GM19468 (cell line): ENCODE measurements around the gene RPS18.
"Not testable (repeated sequence)": the region's sequence is repeated elsewhere in the genome, so short reads cannot be mapped to it uniquely, and the experiment has no call there.

Source experiments
- ATAC-seq: cut with Tn5 transposase; IDR thresholded peaks from one replicate; pipeline ENCODE4 v1.9.1; 2021; ENCODE audit warnings: mild to moderate bottlenecking, moderate library complexity, moderate number of reproducible peaks; ENCODE audit not compliant: unreplicated experiment; ENCODE audit errors: extremely low read depth

RPS18 gene

DNA sequence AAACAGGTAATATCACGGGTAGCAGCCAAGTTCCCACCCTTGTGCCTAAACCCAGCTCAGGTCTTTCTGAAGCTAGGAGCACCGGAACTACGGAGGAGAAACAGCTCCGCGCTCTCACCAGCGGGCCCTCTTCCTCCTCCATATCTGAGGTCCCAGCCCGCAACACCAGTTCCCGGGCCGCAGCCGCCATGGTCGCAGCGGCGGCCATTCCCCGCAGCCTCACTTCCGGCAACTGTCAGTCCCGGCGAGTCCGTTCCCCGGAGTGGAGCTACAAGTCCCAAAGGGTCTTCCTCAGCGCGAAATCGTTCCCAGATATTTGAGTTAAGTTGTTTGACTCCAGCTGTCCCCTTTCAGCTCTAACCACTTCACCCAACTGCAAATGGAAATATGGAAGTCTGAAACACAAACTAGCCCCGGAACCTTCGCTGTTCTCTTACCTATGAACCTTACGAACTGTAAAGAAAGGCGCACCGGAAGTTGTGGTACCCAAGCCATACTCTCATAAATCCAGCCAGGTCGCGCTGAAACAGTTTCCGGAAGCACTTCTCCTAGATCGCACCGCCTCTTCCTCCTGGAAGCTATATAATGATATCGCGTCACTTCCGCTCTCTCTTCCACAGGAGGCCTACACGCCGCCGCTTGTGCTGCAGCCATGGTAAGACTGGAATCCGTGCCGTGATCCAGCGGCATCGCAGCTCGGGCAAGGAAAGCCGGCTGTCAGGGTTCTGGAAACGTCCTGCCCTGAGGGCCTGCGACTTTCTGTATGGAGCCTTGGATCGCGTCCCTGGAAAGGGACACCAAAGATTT, at the start of gene RPS18, which contains the start of gene VPS52:
RPS18 (plus strand) TSS at position 608 of the 807 bp plus-strand sequence; CDS start at position 653, 45 bp downstream.
VPS52 (minus strand) TSS at position 409 of the 807 bp plus-strand sequence; CDS start at position 208, 201 bp downstream.
- peak; percentile 33 for ATAC-seq

DNA sequence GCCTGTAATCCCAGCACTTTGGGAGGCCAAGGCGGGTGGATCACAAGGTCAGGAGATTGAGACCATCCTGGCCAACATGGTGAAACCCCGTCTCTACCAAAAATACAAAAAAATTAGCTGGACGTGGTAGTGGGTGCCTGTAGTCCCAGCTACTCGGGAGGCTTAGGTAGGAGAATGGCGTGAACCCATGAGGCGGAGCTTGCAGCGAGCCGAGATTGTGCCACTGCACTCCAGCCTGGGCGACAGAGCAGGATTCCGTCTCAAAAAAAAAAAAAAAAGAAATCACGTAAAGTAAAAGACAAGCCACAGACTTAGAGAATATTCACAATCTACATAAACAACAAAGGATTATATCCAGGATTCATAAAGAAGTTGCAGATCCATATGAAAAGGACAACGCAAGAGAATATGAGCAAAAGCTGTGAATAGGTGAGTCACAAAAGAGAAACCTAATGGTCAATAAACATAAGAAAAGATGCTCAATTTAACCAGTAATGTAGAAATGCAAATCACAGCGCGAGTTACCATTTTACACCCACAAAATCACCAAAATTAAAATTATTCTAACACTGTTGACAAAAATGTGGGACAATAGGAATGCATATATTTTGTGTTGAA, 45.3 kb upstream of the RPS18 start:
- ATAC-seq = not testable (repeated sequence)

DNA sequence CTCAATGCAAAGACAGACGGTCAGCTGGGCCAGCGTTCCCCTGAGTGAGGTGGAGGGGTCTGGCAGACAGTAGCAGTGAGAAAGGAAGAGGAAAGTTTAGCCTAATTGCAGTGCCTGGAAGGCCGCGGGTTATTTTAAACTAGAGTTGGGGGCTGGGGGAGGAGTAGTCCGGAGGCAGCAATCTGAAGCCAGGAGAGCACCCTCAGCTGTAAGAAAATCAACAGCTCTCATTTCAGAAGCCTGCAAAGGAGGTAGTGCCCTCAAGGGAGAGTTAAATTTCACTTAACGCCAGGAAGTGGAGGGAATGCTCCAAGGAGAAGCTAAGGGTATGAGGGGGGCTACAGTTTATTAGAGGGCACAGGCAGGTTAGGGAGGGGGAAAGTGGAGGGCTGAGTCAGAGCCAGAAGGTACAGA, 36.6 kb upstream of the RPS18 start:
- ATAC-seq = no peak

DNA sequence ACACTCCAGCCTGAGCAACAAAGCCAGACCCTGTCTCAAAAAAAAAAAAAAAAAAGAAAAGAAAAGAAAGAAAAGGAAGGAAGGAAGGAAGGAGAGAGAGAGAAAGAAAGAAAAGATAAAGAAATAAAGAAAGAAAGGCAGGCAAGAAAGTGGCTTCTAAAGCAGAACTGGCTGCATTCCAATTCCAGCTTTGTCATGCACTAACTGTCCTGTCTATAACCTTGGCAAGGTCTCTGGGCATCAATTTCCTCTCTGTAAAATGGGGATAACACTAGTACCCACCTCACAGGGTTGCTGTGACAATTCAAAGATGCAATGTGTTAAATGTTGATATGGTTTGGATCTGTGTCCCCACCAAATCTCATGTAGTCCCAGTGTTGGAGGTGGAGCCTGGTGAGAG, 35.5 kb upstream of the RPS18 start:
- ATAC-seq = no peak

DNA sequence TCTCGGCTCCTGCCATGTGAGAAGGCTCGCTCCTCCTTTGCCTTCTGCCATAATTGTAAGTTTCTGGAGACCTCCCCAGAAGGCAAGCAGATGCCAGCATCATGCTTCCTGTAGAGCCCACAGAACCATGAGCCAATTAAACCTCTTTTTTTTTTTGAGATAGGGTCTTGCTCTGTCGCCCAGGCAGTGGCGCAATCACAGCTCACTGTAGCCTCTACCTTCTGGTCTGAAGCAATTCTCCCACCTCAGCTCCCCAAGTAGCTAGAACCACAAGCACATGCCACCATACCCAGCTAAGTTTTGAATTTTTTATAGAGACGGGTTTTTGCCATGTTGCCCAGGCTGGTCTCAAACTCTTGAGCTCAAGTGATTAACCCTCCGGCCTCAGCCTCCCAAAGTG, 35.0 kb upstream of the RPS18 start:
- ATAC-seq = no peak

DNA sequence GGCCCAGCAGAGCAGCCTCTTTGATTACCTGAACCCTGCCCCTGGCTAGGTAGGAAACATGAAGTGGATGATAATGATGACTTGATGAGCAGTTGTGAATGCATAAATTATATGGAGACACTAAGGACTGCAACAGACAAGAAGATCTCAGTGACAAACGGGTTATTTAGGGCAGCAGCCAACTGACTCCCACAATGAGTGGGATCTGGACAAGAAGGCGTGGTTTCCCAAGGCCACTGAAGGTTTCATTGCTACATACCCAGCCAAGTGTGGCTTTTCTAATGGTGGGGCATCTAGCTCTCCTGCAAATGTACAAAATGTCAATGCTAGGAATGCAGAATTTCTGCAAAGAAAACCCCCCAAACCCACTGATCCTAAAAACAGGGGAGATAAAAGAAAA, 34.1 kb upstream of the RPS18 start:
- no peak for ATAC-seq

DNA sequence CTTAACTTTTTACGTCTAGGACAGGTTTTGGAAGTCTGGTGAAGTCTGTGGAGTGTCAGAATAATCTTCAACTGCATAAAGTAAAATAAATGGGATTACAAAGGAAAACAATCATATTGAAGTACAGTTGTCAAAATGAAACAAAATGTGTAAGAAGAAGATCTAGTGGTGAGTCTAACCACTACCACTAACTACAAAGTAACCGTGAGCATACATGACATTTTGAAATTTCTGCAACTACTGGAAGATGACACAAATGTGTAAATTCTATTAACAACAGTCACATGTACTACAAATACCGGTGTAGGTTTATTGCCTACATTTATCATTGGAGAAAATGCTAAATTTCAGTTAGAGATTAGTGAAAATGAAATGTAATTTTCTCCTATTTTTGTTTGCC, 29.9 kb upstream of the RPS18 start:
- no peak for ATAC-seq

DNA sequence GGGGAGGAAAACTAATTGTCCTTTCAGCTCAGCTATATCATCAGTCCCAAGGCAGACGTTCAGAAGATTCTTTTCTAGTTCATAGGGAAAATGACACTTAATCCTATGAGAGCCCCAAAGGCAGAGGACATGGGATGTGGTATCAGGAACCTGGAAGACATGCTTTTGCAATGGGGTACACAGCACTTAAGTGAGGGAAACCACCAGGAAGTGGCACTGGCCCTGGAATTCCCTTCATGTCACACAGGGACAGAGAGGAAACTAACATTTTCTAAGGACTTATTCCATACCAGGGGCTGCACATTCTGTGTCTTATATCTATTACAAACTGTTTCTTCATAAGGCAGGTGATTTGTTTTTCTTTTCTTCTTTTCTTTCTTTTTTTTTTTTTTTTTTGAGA, 28.4 kb upstream of the RPS18 start:
- no peak for ATAC-seq

DNA sequence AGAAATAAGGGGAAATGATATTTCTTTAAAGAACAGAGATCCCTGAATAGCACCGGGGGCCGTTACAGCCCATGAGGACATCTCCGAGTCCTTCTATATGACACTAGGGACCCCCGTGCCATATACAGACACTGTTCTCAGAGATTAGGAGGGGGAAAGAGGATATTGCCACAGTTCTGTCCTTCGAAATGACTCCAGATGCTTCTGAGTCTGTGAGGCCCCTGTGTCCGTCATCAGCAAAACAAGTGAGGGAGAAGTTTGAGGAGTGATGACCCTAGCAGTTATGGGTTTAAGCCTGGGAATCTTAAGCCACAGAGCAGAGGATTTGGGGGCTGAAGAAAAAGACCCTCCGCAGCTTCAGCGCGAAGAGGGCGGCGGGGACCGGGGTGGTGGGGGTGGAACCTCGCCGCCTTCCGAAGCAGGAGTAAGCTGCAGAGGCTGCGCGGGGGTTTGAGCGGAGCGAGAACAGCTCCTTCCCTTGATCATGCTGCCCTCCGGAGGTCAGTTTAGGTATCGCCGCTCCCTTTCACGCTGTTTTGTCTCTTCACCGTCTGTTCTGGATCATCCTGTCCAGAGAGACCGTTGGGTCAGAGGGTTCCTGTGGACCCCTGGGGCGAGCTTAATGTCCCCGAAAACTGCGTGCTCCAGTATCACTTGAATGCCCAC, 23.8 kb upstream of the RPS18 start:
- no peak for ATAC-seq

DNA sequence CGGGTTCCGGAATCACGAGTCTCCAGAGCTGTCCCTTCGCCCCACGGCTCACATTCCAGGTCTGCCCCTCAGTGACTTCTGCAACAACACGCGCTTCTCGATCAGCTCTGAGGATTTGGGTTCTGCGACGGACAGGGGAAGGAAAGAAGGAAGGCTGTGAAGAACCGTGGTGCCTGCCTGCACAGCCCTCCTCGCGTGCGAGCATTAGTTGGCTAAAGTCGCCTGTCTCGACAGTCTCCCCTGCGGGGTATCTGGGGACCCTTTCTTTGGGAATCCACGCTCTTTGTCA, 23.3 kb upstream of the RPS18 start:
- no peak for ATAC-seq

DNA sequence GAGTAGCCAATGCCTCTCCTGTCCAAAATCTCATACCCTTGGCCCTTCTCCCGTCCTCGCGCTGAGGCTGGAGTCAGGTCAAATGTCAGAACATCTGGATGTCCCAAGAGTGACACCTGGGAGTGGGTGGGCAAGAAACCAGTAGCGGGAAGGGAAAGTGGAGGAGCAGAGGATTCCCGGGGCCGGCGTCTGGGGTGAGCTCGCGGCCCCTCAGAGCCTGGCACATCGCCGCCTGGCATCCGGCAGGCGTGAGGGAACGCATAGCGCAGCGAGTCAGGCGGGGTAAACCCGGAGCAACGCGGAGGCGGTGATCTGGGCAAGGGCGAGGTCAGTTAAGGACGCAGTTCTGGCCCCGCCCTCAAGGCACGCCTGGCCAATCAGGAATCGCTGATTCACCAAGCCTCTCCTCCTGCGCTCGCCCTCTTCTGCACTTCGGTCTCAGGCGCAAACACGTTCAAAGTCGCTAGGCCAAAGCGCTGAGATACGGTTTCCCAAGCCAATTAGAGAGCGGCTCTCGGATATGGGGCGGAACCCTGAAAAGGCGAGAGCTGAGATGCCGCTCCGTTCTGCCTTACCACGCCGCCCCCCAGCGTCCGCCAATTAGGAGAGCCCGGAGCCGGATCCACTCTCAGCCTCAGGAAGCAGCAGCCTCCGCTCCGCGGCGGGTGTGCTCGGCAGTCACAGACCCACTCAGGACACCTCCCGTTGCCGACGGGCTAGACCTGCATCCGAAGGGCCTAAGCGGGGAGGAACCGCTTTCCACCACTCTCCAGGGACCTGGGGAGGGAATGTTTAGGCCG, 22.7 kb upstream of the RPS18 start:
- ATAC-seq = peak; percentile 86

DNA sequence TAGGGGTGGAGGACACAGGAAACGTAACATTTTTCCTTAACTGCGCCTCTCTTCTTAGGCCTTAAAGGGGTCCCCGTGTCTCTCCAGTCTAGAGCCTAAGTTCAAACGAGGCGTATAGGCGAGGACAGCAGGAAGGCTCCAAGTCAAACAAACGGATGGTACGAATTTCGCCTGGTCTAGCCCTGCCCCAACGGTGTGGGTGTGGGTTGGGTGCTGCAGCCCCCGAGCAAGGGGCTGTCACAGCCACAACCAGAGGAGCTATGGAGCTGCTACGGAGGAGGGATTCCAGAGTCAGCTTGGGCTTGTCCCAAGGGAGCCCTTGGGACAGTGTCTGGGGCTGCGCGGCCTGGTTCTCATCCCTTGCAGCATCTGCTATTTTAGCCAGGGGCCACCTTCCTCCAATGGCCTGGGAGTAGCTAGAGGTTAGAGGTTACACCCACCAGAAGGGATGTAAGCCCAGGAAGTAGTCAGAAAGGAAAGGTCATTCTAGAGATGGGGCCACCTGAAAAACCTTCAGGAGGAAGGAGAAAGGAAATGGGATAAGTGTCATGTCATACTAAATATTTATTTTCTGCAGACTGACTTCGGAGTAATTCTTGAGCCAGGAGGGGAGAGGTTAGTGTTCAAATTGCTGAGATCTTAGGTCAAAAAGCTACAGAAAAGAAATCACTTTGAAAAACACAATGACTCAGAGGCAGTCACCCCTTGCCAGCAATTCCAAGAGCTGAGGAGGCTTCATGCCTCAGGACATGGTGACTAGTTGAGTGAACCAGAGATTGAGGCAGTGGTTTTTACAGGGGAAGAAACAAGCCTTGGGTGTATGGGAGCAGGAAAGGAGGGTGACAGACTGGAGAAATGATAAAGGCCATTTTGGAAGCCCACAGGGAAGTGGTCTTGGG, 21.9 kb upstream of the RPS18 start:
- no peak for ATAC-seq

DNA sequence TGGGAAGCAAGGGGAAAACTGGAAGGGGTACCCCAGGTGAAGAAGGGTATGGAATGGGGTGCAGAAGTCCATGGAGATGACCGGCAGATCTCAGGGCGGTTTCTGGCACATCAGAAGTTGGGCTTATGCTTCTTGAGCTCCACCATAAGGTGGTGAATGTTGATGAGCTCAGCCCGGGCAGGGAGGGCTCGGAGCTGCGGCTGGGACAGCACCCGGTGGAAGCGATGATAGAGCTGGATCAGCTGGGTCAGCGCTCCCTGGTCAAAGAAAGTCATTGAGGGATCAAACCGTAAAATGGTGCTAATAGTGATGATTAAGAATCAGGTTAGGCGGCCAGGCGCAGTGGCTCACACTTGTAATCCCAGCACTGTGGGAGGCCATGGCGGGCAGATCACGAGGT, 21.1 kb upstream of the RPS18 start:
- ATAC-seq = no peak

DNA sequence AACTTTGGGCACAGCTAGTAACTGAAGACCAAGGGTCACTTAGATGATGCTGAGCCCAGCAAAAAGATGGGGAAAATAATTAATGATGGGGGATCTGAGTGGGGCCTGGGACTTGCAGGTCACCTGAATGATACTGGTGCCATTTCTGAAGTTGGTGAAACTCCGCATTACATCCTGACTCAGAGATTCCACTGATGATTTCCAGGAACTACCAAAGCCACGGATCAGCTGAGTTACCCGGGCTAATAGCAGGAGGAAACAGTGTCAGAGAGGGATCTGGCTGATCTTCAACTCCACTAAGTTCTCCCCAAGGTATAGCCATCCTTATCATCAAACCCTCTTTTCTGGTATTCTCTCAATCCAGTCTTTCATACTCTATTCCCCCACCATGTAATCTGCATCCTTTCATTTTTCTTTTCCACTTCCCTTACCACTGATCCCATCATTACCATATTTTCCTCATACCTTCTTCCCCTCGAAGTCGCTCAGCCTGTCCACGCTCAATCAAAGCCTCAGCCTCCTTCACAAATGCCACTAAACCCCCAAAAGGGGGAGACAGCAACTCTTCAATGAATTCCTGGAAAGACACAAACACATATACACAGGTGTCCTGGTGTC, 20.4 kb upstream of the RPS18 start:
- no peak for ATAC-seq

DNA sequence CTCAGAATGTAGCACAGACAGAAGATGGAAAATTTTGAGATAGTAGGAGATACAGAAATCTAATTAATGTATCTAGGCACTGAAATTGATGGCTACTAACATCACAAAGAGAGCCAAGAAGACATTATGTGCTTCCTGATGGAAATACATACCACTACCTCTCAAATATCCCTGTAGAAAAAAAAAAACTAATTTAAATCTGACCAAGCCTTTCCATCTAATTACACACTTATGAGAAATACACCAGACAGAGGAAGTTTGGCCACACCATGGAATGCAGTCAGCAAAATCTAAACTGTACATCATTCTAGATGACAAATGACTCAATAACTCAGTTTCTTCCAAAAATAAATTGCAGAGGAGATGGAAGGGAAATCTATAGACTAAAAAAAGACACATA, 19.1 kb upstream of the RPS18 start:
- ATAC-seq = no peak

DNA sequence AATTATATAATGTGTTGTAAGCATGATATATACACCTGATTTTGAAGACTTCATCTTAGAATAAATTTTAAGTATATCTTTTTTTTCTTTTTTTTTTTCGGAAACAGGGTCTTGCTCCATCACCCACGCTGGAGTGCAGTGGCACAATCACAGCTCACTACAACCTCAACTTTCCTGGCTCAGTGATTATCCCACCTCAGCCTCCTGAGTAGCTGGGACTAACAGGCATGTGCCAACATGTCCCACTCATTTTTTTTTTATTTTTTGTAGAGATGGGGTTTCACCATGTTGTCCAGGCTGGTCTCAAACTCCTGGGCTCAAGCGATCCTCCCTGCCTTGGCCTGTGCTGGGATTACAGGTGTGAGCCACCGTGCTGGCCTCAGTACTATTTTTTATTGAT, 17.3 kb upstream of the RPS18 start:
- ATAC-seq = no peak

DNA sequence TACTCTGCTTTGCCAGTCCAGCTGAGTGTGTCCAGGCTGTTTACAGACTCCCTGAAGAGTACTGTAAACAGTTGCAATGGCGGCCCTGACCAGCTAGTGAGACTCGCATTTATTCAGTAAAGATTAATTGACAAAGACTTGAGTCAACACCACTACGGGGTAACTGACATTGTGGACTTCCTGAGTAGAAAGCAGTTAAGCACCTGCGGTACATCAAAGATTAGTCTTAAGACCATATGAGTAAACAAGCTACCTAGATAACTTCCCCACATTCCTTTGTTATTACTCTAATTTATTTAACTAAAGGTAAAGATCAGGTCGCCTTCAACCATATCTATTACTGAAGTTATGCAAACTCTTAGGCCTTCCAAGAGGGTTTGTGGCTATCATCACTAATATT, 12.8 kb upstream of the RPS18 start:
- no peak for ATAC-seq

DNA sequence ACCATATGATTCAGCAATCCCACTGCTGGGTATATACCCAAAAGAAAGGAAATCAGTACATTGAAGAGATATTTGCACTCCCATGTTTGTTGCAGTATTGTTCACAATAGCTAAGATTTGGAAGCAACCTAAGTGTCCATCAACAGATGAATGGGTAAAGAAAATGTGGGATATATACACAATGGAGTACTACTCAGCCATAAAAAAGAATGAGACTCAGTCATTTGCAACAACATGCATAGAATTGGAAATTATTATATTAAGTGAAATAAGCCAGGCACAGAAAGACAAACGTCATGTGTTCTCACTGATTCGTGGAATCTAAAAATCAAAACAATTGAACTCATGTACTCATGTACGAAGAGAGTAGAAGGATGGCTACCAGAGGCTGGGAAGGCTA, 9.4 kb upstream of the RPS18 start:
- ATAC-seq = not testable (repeated sequence)

DNA sequence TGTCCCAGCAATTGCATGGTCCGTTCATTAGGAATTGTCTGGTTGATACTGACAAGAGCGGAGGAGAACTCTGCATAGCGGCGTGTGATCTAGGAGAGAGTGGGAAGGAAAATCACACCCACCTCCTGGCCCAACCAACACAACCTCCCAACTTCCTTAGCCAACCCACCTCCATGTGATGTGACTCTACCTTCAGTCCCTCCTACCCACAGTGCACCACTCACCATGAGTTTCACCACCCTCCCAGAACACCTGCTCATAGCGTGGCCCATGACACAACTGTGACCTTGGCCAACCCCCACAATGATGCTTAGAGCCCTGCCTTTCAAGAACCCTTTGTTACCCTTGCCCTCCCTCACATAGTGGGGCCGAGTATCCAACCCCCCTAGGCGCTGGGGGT, 7.9 kb upstream of the RPS18 start:
- ATAC-seq = no peak
